ENCODE measurements around the gene MYL6.

The MYL6 gene

GRCh38 chr12:56157201-56158028, 744 bp upstream of the MYL6 start:
- DNase-seq, result peak; percentile 92

- peak; percentile 83 for DNase-seq
Measured at GRCh38 chr12:56158926-56159461, 835 bp downstream of the MYL6 start.

GRCh38 chr12:56159482-56160192, 1.5 kb downstream of the MYL6 start:
- DNase-seq, result no peak

GRCh38 chr12:56160193-56160763, 2.1 kb downstream of the MYL6 start:
- no peak for DNase-seq

- no peak for DNase-seq
Measured at GRCh38 chr12:56160894-56161689, 2.9 kb downstream of the MYL6 start.

- no peak for DNase-seq
Measured at GRCh38 chr12:56161690-56162351, 3.7 kb downstream of the MYL6 start.

- DNase-seq, result no peak
Measured at GRCh38 chr12:56162468-56163290, 4.5 kb downstream of the MYL6 start.

- no peak for DNase-seq
Measured at GRCh38 chr12:56163533-56164344, 5.6 kb downstream of the MYL6 start.

- DNase-seq, result no peak
Measured at GRCh38 chr12:56164345-56164729, 6.2 kb downstream of the MYL6 start.

GRCh38 chr12:56165369-56165768, 7.2 kb downstream of the MYL6 start:
- DNase-seq, result peak; percentile 64

- DNase-seq, result no peak
Measured at GRCh38 chr12:56169229-56169759, 11.1 kb downstream of the MYL6 start.

- DNase-seq, result no peak
Measured at GRCh38 chr12:56172839-56173238, 14.7 kb downstream of the MYL6 start.

- DNase-seq, result no peak
Measured at GRCh38 chr12:56178347-56178746, 20.2 kb downstream of the MYL6 start.

GRCh38 chr12:56186957-56187356, 28.8 kb downstream of the MYL6 start:
- DNase-seq, result no peak

- no peak for DNase-seq
Measured at GRCh38 chr12:56188131-56188777, 30.1 kb downstream of the MYL6 start.

- no peak for DNase-seq
Measured at GRCh38 chr12:56188778-56189098, 30.6 kb downstream of the MYL6 start.

- DNase-seq, result peak; percentile 89
Measured at GRCh38 chr12:56189099-56189917, 31.1 kb downstream of the MYL6 start, which contains the start of gene SMARCC2. Gene SMARCC2, minus strand, starts transcription at chr12:56189483. Its CDS starts 22 bp downstream, at chr12:56189461.

- peak; percentile 94 for DNase-seq
Measured at GRCh38 chr12:56189918-56190694, 31.9 kb downstream of the MYL6 start.

All from right hindlimb (tissue), 1 donor.